DMS153 treated with DMSO at 0.1 percent for 48 hours (cell line): Measurements from ENCODE around the gene PIRT.

ENCODE experiments used
- DNase-seq: peaks from one replicate; lab custom pipeline; 2025; ENCODE audit not compliant: unreplicated experiment; lab: John Stamatoyannopoulos, UW

The PIRT gene

DNA sequence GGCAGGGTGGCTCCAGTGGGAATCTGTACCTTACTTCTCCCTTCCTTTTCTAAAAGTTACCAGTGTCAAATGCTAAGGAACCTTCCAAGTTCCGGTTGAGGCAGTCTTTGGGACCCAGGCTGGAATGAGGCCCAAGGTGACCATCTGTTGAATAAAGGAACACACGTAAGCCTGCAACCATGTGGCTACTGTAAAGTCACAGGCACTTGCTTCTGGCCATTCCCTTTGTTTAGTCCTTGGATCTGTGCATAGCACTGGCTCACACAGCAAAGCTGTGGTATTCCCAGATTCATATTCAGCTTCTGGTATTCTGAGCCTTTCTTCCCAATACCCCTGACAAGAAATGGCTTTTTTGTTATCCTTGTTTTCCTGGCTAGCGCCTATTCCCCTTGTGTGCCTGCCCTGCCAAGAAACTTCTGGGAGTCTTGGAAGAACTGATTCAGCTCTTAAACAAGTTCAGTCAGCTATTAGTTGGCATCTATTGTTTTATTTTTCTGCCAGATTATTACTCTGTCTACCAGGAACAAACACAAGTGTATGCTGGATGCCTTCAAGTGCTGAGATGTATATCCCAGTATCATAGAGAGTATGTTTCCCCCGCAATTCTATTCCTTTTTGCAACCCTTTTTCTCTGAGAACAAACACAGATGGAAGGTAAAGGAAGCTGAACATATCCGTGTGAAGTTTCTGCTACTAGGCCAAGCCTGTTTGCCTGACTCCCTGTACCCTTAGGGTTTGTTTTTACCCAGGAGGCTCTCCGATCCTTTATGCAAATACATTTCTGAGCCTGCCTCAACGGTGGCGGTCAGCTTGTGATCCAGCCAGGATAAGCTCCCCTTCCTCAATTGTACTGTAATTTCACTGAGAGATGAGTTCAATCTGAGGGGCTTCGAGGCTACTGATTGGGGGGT lies 47.1 kb downstream of the PIRT start:
- DNase-seq: no peak

GRCh38 chr17:10789694-10790271 lies 48.1 kb downstream of the PIRT start:
- DNase-seq: no peak

GRCh38 chr17:10787306-10788045 lies 50.4 kb downstream of the PIRT start:
- no peak for DNase-seq

DNA sequence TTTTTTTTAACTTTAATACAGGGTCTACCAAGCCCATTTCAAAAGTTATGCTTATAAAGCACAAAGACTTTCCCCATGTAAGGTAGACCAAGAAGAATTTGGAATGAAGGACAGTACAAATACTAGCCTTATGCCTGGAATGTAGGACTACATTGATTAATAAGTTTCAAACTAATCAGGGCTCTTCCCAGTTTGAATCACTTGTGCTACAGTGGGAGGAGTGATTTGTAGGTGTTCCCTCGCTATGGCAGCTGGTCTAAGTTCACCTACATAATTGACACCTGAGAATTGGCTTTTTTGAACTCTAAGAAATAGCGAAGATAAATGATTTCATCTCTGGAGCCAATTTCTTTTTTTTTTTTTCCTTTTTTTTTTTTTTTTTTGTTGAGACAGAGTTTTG lies 52.6 kb downstream of the PIRT start:
- no peak for DNase-seq

DNA sequence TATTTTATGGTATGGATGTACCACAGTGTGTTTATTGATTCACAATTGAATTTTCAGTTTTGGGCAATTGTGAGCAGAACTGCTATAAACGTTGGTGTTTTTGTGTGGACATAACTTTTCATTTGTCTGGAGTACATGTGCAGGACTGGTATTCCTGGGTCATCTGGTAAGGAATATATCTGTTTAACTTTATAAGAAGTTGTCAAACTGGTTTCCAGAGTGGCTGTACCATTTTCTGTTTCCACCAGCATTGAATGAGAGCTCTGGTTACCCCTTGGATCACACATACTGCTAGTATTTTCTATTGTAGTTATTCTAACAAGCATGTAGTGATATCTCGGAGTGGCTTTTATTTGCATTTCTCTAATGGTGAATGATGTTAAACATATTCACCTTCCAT lies 58.3 kb downstream of the PIRT start:
- no peak for DNase-seq

DNA sequence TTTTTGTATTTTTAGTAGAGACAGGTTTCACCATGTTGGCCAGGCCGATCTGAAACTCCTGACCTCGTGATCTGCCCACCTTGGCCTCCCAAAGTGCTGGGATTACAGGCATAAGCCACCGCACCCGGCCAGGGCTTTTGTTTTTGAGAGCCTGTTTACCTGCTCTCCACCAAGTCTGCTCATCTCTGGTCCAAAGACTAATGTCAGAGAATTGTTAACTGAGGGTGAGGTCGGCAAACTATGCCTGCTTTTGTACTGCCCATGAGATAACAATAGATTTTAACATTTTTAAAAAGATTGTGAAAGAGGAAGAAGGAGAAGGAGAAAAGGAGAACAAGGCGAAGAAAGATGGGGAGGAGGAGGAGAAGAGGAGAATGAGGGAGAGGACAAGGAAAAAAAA lies 60.0 kb downstream of the PIRT start:
- no peak for DNase-seq

GRCh38 chr17:10777131-10777807 lies 60.6 kb downstream of the PIRT start:
- DNase-seq: no peak

GRCh38 chr17:10776381-10776780 lies 61.5 kb downstream of the PIRT start:
- no peak for DNase-seq

DNA sequence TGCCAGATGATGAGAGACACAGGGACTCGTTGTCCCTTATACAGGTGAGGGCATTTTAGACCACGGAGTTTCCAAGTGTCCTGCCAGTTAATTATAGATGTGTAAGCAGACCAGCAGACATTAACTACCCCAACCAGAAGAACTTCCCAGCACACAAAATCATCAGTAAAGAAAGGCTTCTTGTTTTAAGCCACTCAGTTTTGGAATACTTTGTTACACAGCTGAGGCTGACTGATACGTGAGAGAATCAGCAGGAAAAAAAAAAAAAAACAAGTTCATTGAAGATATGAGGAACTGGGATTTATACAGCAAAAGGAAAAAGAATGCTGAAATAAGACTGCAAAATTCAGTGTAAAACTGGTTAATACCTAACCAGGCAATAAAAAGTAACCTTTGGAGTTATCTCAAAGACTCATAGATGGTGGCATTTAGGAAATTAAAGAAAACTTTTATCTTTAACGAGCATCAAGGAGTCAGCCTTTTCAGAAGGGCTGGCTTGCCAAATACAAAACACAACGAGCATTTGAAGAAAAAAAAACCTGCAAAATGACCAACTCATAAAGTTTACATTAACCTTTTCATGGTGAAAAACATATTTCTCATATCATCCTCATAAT lies 62.0 kb downstream of the PIRT start:
- DNase-seq: no peak

GRCh38 chr17:10775058-10775457 lies 62.8 kb downstream of the PIRT start:
- no peak for DNase-seq

GRCh38 chr17:10773391-10773790 lies 64.5 kb downstream of the PIRT start:
- no peak for DNase-seq
